HuH-7 (cell line): Measurements from ENCODE around the gene FAM167B.
"Not testable (repeated sequence)": the region's sequence is repeated elsewhere in the genome, so short reads cannot be mapped to it uniquely, and the experiment has no call there.

Experiments
- DNase-seq: peaks from one replicate; pipeline ENCODE4 v3.0.0; 2011; ENCODE audit warnings: low spot score

FAM167B gene

GRCh38 chr1:32263236-32263593 lies 16.2 kb downstream of the FAM167B start:
- DNase-seq = not testable (repeated sequence)

- DNase-seq = no peak
Measured at GRCh38 chr1:32263744-32264143, 16.7 kb downstream of the FAM167B start.

GRCh38 chr1:32265846-32266245 lies 18.8 kb downstream of the FAM167B start:
- no peak for DNase-seq

GRCh38 chr1:32266921-32267591 lies 20.0 kb downstream of the FAM167B start:
- DNase-seq = no peak

GRCh38 chr1:32269744-32270143 lies 22.7 kb downstream of the FAM167B start:
- DNase-seq = no peak

- no peak for DNase-seq
Measured at GRCh38 chr1:32272557-32273390, 25.8 kb downstream of the FAM167B start.

- DNase-seq = peak; percentile 52
Measured at GRCh38 chr1:32273391-32274208, 26.6 kb downstream of the FAM167B start.

- no peak for DNase-seq
Measured at GRCh38 chr1:32274646-32275340, 27.8 kb downstream of the FAM167B start.

GRCh38 chr1:32275424-32275823 lies 28.4 kb downstream of the FAM167B start:
- DNase-seq = no peak

- DNase-seq = no peak
Measured at GRCh38 chr1:32276032-32276782, 29.2 kb downstream of the FAM167B start.

GRCh38 chr1:32284777-32285176 lies 37.8 kb downstream of the FAM167B start:
- DNase-seq = not testable (repeated sequence)

GRCh38 chr1:32285658-32286057 lies 38.6 kb downstream of the FAM167B start:
- no peak for DNase-seq

GRCh38 chr1:32286763-32287162 lies 39.7 kb downstream of the FAM167B start:
- no peak for DNase-seq

- DNase-seq = no peak
Measured at GRCh38 chr1:32289256-32289655, 42.2 kb downstream of the FAM167B start.

- no peak for DNase-seq
Measured at GRCh38 chr1:32291145-32291707, 44.2 kb downstream of the FAM167B start.

GRCh38 chr1:32291708-32292538 lies 44.9 kb downstream of the FAM167B start, which contains the start of gene HDAC1:
TSS of gene HDAC1 (plus strand) at chr1:32292083. CDS start at chr1:32292170, 87 bp downstream.
- peak; percentile 96 for DNase-seq

GRCh38 chr1:32298211-32298610 lies 51.2 kb downstream of the FAM167B start:
- DNase-seq = not testable (repeated sequence)
